Pancreas (tissue), 10 donors: Measurements from ENCODE around the gene NOTCH3. TPM values are rescaled to one million over a fixed set of nuclear protein-coding genes. Genes with fewer than 3 reads are reported as not detected.

Experiments
- ATAC-seq, 4 donors: fragments of 200-7000 bp; cut with Tn5 transposase; one replicate each; pipeline versions ENCODE4 v1.8.0 to v1.9.1; 2020; ENCODE audit warnings: mild to moderate bottlenecking in 4 of 4, moderate library complexity in 4 of 4
- DNase-seq, 6 donors: peaks; one replicate each; pipeline ENCODE4 v3.0.0-alpha.2; 2020
- FAIRE-seq: peaks from 2 replicates; lab custom pipeline; 2012; peaks lifted over from hg19 to GRCh38; lab: Jason Lieb, UNC
- H3K27ac ChIP-seq, 4 donors: fragments of 200-600 bp; sonication (generic); 1 replicate in 3 of 4; 2 replicates in 1 of 4; pipeline versions ENCODE4 v1.5.0 to v1.8.0; 2020
- H3K27me3 ChIP-seq, 4 donors: fragments of 200-600 bp; one replicate each; pipeline ENCODE4 v1.8.0; 2021
- H3K36me3 ChIP-seq, 3 donors: fragments of 200-600 bp; sonication (generic) in 1 of 3; one replicate each; pipeline versions ENCODE4 v1.5.0 to v1.8.0; 2020 to 2021
- H3K4me1 ChIP-seq, 3 donors: fragments of 200-600 bp; one replicate each; pipeline ENCODE4 v1.8.0; 2021
- H3K4me3 ChIP-seq, 4 donors: fragments of 200-600 bp; sonication (generic) in 2 of 4; one replicate each; pipeline versions ENCODE4 v1.5.0 to v1.8.0; 2020 to 2021
- H3K9me3 ChIP-seq, 4 donors: fragments of 200-600 bp; one replicate each; pipeline ENCODE4 v1.8.0; 2021
- WGBS, 2 donors: extraction: QIAGEN DNeasy Blood & Tissue Kit; methylation state at CpG; one replicate each; pipeline ENCODE4 v1.1.7; 2013; 5-methylcytosine and 5-hydroxymethylcytosine counted together
- intact Hi-C, 3 donors: fragments of 100-400 bp; cut with DNase I; formaldehyde crosslinking; loops; one replicate each; pipeline versions ENCODE4 v1.11.1 to v1.14.2; 2022
- polyA plus RNA-seq, 2 donors: library from polyadenylated mRNA; stranded (reverse); fragments of 200-250 nt; gene quantifications; one replicate each; pipeline ENCODE4 v1.2.3, GENCODE V29; 2013
- total RNA-seq, 6 donors: library from RNA; stranded (reverse); fragmentation: NEBNext Ultra II Directional in 4 of 6; extraction: Animal tissue kit (Norgen Biotek cat#: 25700) in 4 of 6; gene quantifications; one replicate each; pipeline versions ENCODE4 v1.2.1 to v1.2.4, GENCODE V29; 2021 to 2023
- TF ChIP-seq, protein P1 (sequence below), 4 donors: fragments of 200-600 bp; sonication (generic) in 3 of 4; IDR thresholded peaks; one replicate each; pipeline versions ENCODE4 v1.5.0 to v1.8.0; 2021; ENCODE audit warnings: antibody characterized with exemption in 4 of 4
- donor health status: healthy with polysubstance abuse.
- donor health status: DM: no; HTN: no; CAD: no; lungs with moderate emphysema.
- donor health status: DM: no; HTN: no; CAD: no.
- donor health status: control.
- donor health status: control.
- donor health status: Bipolar disorder and iron deficiency.
- donor health status: DM: yes; HTN: yes; CAD: no.
- donor health status: DM: no; HTN: no; CAD: no.
- donor health status: DM: no; HTN: no; CAD: no.
- donor health status: DM: yes; HTN: yes; CAD: no.

The NOTCH3 gene
- total and polyA plus RNA-seq, 8 donors: 7.3 to 29.4 (median 11.6) TPM

DNA sequence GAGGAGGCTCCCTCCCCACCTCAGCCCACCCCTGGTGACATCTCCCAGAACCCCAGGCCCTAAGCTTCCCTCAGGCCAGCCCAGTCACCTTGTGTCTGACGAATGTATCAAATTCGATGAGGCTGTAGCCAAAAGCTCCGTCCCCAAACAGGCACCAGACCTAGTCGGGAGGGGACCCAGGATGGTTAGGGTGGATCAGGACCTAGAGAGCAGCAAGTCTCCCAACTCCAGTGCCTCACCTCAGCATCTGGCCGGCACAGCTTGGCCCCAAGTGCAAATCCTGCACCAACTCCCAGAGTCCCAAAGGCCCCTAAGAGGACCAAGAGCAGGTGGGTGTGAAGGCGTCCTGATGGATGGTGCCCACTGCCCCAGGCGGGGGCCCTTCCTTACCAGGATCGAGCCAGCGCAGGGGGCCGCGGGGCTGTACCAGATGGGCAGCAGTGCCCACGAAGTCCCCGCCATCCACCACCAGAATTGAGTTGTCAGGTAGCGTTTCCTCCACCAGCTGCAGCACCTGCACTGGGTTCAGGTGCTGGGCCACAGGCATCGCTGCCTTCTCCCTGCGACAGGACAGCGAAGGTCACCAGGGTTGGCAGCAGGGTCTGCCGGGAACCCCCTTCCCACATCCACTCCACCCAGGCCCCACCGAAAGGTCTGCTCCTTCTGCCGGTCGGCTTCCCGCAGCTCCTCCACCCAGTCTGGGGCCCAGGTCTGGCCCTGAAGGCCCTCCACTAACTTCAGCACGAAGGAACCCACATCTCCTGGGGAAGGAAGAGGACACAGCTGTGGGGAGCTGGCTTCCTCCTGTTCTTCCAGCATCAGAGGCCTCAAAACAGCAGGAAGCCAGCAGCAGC is 84.8 kb downstream of the NOTCH3 start:
- no peaks in the 10 kb centered on the region for H3K4me1 ChIP-seq
- FAIRE-seq: no peak
- H3K27ac ChIP-seq: no peak overlapping the region
- TF ChIP-seq, protein P1, sequence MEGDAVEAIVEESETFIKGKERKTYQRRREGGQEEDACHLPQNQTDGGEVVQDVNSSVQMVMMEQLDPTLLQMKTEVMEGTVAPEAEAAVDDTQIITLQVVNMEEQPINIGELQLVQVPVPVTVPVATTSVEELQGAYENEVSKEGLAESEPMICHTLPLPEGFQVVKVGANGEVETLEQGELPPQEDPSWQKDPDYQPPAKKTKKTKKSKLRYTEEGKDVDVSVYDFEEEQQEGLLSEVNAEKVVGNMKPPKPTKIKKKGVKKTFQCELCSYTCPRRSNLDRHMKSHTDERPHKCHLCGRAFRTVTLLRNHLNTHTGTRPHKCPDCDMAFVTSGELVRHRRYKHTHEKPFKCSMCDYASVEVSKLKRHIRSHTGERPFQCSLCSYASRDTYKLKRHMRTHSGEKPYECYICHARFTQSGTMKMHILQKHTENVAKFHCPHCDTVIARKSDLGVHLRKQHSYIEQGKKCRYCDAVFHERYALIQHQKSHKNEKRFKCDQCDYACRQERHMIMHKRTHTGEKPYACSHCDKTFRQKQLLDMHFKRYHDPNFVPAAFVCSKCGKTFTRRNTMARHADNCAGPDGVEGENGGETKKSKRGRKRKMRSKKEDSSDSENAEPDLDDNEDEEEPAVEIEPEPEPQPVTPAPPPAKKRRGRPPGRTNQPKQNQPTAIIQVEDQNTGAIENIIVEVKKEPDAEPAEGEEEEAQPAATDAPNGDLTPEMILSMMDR (IDR thresholded peaks at IDR 0.05): no peak
- no peak for ATAC-seq
- H3K4me3 ChIP-seq: no peak overlapping the region
- no peaks in the 10 kb centered on the region for H3K27me3 ChIP-seq
- H3K36me3 ChIP-seq: peaks cover 0 to 42% (median 19%) of the 10 kb centered on the region in 3 donors
- WGBS, 2 donors: 84 to 87% methylated on average over 23 of the region's 23 CpGs
- intact Hi-C loops: no loop called here
- H3K9me3 ChIP-seq: no peaks in the 10 kb centered on the region
- DNase-seq: no peak

DNA sequence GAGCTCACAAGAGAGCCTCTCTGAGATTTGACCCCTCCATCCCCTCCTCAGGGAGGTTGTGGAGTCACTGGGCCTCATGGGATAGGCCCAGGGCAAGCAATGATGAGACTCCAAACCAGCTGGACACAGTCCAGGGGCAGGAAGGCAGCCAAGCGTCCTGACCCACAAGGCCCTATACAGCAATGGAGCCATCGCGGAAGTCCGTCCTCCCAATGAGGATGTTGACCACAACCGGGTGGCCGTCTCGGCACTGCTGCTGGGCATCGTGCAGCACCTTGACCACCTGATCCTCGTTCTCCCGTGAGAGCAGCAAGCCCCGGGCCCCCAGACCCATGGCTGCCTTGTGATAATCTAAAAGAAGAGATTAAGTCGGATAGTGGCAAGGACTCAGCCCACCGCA is 85.7 kb downstream of the NOTCH3 start:
- 78 to 79% methylated on average over 13 of the region's 13 CpGs for WGBS, 2 donors
- FAIRE-seq: no peak
- no peak overlapping the region for H3K27ac ChIP-seq

DNA sequence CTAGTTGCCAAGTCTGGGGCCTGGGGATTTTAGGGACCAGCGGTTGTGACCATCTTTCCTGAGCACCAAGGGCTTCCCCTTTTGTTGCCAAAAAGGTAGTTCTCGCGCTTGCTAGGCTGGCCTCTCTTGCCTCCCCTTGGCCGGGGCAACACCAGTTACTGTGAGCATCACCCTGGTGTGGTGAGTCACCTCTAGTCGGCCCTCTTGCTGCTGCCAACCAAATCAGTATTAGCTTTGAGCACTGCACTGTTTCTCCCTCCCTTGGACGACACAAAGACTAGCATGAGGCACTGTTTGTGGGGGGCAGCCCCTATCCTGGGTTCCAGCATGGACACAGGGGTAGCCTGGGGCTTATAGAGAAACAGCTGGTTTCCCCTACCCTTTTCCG is 86.6 kb downstream of the NOTCH3 start:
- TF ChIP-seq, protein P1 (IDR thresholded peaks at IDR 0.05): no peak
- ATAC-seq (no peak), FAIRE-seq (no peak), DNase-seq (no peak)
- 85 to 86% methylated on average over 7 of the region's 7 CpGs for WGBS, 2 donors
- H3K4me3 ChIP-seq: no peak overlapping the region
- H3K27ac ChIP-seq: no peak overlapping the region
- intact Hi-C loops: no loop called here
- no peaks in the 10 kb centered on the region for H3K4me1 ChIP-seq
- no peaks in the 10 kb centered on the region for H3K9me3 ChIP-seq
- H3K36me3 ChIP-seq: peaks cover 0 to 28% (median 18%) of the 10 kb centered on the region in 3 donors
- H3K27me3 ChIP-seq: no peaks in the 10 kb centered on the region

More for the DNA sequence above, 85.7 kb downstream of the NOTCH3 start:
- TF ChIP-seq, protein P1 (IDR thresholded peaks at IDR 0.05): no peak
- Histone ChIP-seq H3K9me3 (no peaks in the 10 kb centered on the region), H3K27me3 (no peaks in the 10 kb centered on the region), H3K4me1 (no peaks in the 10 kb centered on the region), H3K36me3 (peaks cover 0 to 37% (median 19%) of the 10 kb centered on the region in 3 donors), H3K4me3 (no peak overlapping the region)
- intact Hi-C loops: no loop called here
- peak in 1 of 6 donors; percentile 49 for DNase-seq
- ATAC-seq: peak in 3 of 4 donors; percentile 22 to 44 (median 28)

DNA sequence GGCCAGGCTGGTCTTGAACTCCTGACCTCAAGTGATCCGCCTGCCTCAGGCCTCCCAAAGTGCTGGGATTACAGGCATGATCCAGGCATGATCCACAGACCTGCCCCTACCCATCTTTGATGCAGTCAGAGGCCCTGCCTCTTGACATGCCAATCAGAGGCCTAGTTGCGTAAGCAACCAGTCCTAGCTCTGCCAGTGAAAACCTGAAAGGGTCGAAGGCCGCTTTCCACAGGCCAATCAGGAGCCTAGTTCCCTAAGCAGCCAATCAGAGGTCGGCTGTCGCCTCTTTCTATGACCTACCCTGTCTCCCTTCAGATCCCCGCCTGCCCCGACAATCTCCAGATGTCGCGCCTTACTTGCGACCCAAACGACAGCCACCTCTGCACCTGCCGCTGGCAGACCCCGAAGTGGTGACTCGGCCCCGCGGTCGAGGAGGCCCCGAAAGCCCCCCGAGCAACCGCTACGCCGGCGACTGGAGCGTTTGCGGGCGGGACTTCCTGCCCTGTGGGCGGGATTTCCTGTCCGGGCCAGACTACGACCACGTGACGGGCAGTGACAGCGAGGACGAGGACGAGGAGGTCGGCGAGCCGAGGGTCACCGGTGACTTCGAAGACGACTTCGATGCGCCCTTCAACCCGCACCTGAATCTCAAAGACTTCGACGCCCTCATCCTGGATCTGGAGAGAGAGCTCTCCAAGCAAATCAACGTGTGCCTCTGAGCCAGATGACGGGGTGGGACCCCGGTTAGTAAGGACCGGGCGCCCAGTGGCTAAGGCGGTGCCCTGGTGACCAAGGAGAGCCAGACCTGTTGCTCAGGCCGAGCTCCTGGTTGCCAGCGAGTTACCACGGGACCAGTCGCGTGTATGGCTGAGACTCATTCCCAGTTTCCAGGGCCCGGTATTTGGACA is 87.3 kb downstream of the NOTCH3 start:
- no peak for ATAC-seq
- TF ChIP-seq, protein P1 (IDR thresholded peaks at IDR 0.05): no peak
- FAIRE-seq: no peak
- Histone ChIP-seq H3K27me3 (no peaks in the 10 kb centered on the region), H3K27ac (no peak overlapping the region), H3K9me3 (no peaks in the 10 kb centered on the region), H3K4me3 (no peak overlapping the region), H3K4me1 (no peaks in the 10 kb centered on the region), H3K36me3 (peaks cover 0 to 21% (median 12%) of the 10 kb centered on the region in 3 donors)
- DNase-seq: no peak
- intact Hi-C loops: no loop called here
- WGBS, 2 donors: 93% methylated on average over 58 of the region's 58 CpGs
